ENCODE data around the gene TTC33. TPM values are rescaled to one million over a fixed set of nuclear protein-coding genes. Genes with fewer than 3 reads are reported as not detected.

Gene TTC33
- total RNA-seq, 1 experiment from 2014 or later: 12.6 TPM

GRCh38 chr5:40478766-40479165 is 277.0 kb downstream of the TTC33 start:
- no TSS peak for BruUV-seq (replicated peaks)
- ChIA-PET POLR2A (no interaction called here), CTCF (no interaction called here)
- peak overlapping the region; percentile 19; the same call in 1 of the 2 replicates for H3K27ac ChIP-seq (ENCODE audit: low read length)
- TF ChIP-seq TCF7L2 (IDR thresholded peaks at IDR 0.05; ENCODE audit: low read depth, low read length): no peak
- TF ChIP-seq CTCF (IDR thresholded peaks at IDR 0.05): no peak
- no peak for TF ChIP-seq SIN3A (IDR thresholded peaks at IDR 0.05; ENCODE audit: borderline replicate concordance, insufficient read depth, low read depth, low read length)
- no peak for TF ChIP-seq POLR2AphosphoS5 (IDR thresholded peaks at IDR 0.05; ENCODE audit: low read depth, low read length)
- no peak for TF ChIP-seq REST (IDR thresholded peaks at IDR 0.05; ENCODE audit: insufficient read depth in 1 of 2, low read depth in 2 of 2, low read length in 1 of 2)
- ATAC-seq (no peak), DNase-seq (ENCODE audit: low read depth, low spot score) (no peak)
- peaks cover 3% of the 10 kb centered on the region for H3K4me1 ChIP-seq (ENCODE audit: control insufficient read depth, insufficient read depth, low read length)
- H3K9me3 ChIP-seq (ENCODE audit: control insufficient read depth, insufficient read depth, low read depth, low read length): no peaks in the 10 kb centered on the region
- intact Hi-C loops (cut with micrococcal nuclease; ENCODE audit: unreplicated experiment) (no loop called here), in situ Hi-C loops (cut with HindIII; ENCODE audit: low pct_unique_long_range_greater_than_20kb, low sequenced_read_pairs) (no loop called here)
- no peak overlapping the region for H3K4me3 ChIP-seq (ENCODE audit: low read depth in 2 of 2, low read length in 2 of 2)
- no peaks in the 10 kb centered on the region for H3K27me3 ChIP-seq (ENCODE audit: control insufficient read depth, insufficient read depth, low read length)
- no peaks in the 10 kb centered on the region for H3K36me3 ChIP-seq (ENCODE audit: control insufficient read depth, insufficient read depth, low read length)

GRCh38 chr5:40477856-40478546 is 277.8 kb downstream of the TTC33 start:
- Histone ChIP-seq H3K4me1 (ENCODE audit: control insufficient read depth, insufficient read depth, low read length) (peaks cover 3% of the 10 kb centered on the region), H3K4me3 (ENCODE audit: low read depth in 2 of 2, low read length in 2 of 2) (peak overlapping the region in 1 of 2 experiments; percentile 17; a peak in 1 of 4 replicates), H3K36me3 (ENCODE audit: control insufficient read depth, insufficient read depth, low read length) (no peaks in the 10 kb centered on the region), H3K27me3 (ENCODE audit: control insufficient read depth, insufficient read depth, low read length) (no peaks in the 10 kb centered on the region), H3K27ac (ENCODE audit: low read length) (peak overlapping the region; percentile 36; the same call in 1 of the 2 replicates), H3K9me3 (ENCODE audit: control insufficient read depth, insufficient read depth, low read depth, low read length) (no peaks in the 10 kb centered on the region)
- intact Hi-C loops (cut with micrococcal nuclease; ENCODE audit: unreplicated experiment): no loop called here
- ATAC-seq (peak; percentile 90), DNase-seq (ENCODE audit: low read depth, low spot score) (peak; percentile 74)
- POLR2A ChIA-PET: interaction anchor here (0.5 kb wide), 1 partner anchor 16 kb away, joined by 4 read pairs; no protein-coding TSS in a partner anchor
- in situ Hi-C loops (cut with HindIII; ENCODE audit: low pct_unique_long_range_greater_than_20kb, low sequenced_read_pairs): no loop called here
- TF ChIP-seq REST (IDR thresholded peaks at IDR 0.05; ENCODE audit: insufficient read depth in 1 of 2, low read depth in 2 of 2, low read length in 1 of 2): peak in 1 of 2 experiments; percentile 57; a peak in 1 of 4 replicates
- no peak for TF ChIP-seq SIN3A (IDR thresholded peaks at IDR 0.05; ENCODE audit: borderline replicate concordance, insufficient read depth, low read depth, low read length)
- CTCF ChIA-PET: interaction anchor here (0.6 kb wide), 1 partner anchor 434 kb away, joined by 3 read pairs; no protein-coding TSS in a partner anchor
- no TSS peak for BruUV-seq (replicated peaks)
